GM18519 (cell line): Measurements from ENCODE around the gene RFX3.

Experiments
- ATAC-seq: cut with Tn5 transposase; IDR thresholded peaks from one replicate; pipeline ENCODE4 v1.9.1; 2021; ENCODE audit warnings: mild to moderate bottlenecking, moderate library complexity; ENCODE audit not compliant: unreplicated experiment, low FRiP score

The RFX3 gene

DNA sequence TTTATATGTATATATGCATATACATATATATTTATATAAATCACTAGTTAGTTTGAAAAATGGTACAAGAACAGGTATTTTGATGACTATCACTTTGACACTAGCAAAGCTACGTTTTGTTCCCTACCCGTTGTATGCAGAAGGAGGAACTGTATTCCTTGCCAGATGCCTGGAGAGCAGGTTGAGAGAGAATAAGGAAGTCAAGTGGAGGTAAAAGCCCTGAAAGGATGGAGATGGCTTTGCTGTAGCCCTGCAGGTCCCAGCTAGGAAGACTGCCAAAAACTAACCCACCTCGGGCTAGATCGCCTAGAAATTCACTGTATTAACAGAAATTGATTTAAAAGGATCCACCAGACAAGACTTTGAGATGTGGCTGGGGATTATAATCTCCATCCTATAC lies 229.3 kb downstream of the RFX3 start:
- ATAC-seq: no peak

DNA sequence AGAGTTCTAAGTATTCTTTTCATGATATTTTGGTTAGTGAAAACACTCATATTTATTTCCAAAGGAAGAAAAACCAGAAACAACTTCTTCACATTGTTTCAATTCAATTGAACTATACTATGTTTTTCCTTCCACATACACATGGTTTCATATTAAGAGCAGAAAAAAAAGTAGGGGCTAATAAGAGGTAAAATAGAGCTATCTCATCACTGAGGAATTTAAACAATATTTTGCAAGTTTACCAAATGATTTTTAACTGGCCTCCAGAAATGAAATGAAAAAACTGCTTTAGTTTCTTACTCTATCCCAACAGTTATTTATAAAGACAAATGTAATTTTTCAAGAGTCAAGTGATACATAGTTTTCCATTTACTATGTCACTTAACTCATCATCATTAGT lies 233.5 kb downstream of the RFX3 start:
- no peak for ATAC-seq

DNA sequence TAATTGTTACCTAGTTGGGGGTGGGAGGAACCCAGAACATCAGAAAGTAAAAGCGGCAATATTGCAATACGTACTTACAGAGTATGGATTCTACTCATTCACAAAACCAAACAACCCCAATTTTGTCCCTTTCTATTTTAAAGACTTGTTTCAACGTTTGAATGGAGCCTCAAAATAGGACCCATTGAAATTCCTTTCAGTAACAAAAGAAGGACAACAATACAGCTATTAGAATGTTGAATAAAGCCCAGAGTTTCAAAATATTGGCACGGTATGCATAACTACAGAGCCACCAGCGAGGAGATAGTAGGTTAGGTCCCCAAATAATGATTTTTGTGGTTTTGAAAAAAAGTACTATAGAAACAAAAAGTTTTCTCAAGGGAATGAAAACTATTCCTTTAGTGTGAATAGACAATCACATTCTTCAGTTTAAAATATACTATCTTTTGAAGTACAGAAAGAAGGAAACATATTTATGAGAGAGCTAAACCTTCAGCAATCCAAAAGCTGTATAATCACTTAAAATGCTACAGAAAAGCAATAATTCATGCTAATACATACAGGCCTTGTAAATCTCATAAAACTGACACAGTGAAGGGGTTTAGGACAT lies 235.5 kb downstream of the RFX3 start:
- no peak for ATAC-seq

DNA sequence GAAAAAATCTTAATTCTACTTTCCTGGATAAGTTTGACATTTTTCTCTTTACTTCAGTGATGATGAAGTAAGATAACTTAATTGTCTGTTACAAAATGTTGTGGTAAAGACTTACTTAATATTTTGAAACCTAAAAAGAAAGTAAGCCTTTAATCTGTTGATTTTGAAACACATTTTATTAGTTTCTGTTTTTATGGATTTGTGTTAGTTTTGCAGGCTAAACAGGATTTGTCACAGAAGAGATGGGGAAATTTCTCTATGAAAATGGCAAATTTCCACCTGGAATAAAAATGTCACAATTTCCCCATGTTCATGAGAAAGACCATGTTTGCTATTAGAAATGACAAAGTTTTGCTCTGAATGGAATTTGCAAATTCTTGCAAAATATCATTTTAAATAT lies 237.1 kb downstream of the RFX3 start:
- no peak for ATAC-seq

DNA sequence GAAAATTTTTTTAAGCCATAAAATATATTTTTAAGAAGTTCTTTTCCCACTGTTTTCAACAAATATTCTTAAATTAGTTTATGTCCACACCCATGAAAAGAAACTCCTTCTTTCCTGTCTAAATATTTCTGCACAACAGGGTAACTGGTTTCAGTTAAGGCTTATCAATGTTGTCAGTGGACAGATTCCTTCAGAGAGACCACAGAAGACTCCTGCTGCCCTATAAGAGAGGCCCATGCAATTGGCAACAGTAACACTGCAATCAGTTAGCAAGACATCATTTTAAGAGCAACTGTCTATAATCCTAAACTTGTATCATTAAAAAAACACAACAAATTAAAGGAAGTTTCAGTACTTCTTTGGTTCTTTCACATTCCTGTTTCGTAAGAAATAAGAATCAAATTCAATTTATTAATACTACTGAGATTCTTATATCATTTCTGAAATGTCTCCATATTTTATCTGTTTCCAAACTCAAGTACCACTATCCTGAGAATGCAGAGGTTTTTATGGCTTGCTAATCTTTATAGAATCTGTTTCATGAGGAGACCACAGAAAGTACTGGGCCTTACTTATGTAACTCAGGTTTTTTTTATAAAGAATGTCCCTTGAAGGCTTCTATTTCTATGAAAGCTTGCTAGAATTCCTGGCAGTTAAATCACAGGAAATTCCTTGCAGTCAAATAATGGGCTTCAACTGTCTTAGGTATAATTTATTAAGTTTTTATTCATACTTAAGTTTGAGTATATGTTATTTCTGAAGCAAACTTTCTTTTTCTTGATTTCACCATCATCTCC lies 240.2 kb downstream of the RFX3 start:
- no peak for ATAC-seq

DNA sequence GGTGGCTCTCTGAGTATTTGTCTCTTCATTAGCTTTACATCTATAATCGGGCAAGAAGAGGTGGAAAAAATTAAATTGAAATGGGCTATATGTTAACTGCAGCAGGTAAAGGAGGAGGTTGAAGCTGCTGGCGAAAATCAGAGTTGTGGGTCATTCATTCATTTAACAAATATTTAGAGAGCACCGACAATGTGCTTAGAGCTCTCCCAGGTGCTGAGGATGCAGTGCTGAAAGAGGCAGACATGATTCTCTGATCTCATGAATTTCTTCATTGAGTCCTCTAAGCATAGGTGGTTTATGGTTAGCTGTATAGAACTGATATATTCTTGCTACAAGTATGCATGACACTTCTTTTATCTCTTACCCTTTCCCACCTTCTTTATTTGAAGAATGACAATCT lies 243.4 kb downstream of the RFX3 start:
- ATAC-seq: no peak

DNA sequence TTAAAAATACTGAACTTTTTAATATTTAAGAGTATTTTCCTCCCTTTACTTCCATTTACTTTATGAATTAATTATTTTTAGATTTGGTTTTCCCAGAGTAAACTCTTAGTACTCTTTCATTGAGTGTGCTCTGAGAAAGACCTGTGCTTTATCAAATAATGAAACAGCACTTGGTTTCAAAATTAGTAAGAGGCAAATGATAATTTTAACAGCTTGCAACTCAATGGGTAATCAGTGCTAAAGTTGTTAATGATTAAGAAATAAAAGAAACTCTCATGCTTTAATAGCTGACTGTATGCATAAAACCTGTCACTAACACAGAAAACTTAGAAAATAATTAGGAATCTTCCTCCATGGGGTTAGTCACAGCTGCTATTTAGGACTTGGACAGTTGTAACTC lies 244.4 kb downstream of the RFX3 start:
- ATAC-seq: no peak

DNA sequence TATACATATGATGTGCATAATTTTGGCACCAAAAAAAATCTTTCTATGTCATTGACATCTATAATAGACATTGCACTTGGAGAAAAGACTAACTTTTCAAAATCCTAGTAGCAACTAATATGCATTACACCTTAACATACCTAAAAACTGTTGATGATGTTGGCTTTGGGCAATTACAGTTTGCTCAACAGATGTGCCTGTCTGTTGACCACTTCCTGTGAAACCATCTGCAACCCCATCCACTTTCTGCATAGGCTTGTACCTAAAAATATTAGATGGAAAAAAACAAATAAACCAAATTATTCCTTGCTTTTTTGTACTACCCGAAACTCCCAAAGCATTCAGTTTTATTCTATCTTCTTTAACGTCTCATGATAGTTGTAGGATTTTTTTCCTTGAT lies 248.6 kb downstream of the RFX3 start:
- ATAC-seq: no peak

DNA sequence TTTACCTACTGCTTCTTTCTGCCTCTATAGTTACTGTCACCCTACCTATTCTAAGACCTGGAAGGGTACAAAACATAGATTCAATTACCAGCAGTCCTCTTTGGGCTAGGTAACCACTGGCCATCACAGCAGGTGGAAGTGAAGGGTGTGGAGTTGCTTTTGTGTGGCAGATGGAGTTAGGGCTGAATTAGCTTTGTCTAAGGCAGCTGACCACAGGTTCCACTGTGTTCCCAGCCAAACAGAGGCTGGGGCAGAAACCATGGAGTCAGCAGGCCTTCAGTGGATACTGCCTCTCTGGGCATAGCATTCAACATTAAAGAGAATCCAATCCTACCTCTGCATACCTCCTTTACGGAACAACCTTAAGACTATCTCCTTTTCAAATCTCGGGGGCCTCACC lies 254.2 kb downstream of the RFX3 start:
- no peak for ATAC-seq

DNA sequence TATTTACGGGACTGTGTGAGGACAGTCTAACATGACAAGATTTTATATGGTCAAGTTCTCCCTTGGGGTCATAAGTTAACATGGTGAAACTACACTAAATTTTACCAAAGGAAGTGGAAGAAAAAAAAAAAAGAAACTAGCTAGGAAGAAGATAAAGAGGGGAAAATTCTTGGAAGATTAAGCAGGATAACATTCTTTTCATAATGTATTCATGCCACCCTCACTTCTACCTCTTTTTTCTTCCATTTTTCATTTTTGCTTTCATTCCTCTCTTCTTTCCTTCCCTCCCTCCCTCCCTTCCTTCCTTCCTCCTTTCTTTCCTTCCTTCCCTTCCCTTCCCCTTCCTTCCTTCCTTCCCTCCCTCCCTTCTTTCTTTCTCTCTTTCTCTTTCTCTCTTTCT lies 254.6 kb downstream of the RFX3 start:
- ATAC-seq: no peak

DNA sequence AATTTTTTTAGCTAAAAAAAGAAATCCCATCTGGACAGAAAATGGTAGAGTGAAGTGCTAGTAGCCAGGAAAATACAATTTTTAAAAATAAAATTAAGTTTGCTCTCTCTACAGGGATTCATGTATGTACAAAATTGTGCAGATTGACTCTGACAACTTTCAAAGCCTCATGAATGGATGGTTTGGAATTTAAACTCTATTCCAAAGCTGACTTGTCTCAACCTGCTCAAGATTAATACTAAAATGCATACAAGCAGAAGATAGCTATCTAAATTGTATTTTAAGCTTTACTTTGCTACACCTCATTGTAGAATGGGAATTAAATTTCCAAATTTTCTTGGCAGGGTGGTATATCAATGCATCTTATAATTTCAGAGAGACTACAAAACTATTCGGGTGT lies 257.6 kb downstream of the RFX3 start:
- ATAC-seq: no peak

DNA sequence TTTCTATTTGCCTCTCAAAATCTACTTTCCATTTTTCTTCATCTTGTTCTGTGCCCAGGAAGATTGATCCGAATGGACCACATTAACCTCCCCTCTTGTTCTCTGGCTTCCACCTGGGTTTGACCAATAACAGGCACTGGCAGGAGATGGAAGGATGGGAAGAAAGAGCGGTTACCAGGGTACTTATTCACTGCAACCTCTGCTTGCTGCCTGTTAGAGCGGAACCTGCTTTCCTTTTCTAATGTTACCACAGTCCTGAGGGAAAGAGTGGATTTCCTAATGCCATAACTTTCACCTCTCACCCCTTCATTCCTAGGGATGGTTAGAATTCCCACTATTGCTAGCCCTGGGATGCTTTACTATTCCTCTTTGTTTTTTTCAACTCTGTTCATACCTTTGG lies 262.1 kb downstream of the RFX3 start:
- ATAC-seq: no peak

DNA sequence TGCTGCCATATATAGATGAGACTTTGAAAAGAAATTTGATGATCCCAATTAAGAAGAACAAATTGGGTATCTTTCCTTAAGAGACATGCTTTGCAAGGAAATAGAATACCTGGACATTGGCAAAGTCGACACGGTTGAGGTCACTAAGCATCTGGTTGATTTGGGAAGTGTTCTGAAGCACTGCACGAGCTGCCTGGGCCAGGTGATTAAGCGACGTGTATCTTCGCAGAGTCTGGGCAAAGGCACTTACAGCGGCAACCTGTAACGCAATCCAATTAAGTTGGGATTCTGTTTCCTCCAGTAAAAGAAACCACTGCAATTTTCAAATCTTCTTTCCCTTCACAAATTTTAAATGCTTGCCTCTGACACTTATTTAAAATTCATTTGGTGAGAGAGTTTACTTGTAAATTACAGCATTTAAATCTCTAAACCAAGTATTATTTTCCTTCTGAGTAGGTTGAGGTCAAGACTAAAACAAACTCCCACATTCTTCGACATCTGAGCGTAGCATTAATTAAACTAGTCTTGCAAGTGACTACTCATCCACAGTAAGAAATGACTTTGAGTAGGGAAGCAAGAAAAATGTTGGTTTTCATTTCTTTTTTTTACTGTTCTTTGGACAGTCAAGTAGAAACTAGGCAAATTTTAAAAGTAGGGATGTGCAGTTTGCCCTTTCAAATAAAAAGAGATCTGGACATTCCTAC lies 262.8 kb downstream of the RFX3 start:
- no peak for ATAC-seq

DNA sequence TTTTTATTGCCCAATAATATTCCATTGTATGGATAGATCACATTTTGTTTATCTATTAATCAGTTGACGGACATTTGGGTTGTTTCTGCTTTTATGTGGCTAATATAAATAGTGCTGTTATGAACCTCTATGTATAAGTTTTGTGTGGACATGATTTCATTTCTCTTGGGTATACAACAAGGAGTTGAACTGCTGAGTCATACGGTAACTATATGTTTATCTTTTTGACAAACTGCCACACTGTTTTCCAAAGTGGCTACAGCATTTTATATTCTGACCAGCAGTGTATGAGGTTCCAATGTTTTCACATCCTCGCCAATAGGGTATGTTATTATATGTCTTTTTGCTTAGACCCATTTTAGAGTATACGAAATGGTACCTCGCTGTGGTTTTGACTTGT lies 264.3 kb downstream of the RFX3 start:
- ATAC-seq: no peak

DNA sequence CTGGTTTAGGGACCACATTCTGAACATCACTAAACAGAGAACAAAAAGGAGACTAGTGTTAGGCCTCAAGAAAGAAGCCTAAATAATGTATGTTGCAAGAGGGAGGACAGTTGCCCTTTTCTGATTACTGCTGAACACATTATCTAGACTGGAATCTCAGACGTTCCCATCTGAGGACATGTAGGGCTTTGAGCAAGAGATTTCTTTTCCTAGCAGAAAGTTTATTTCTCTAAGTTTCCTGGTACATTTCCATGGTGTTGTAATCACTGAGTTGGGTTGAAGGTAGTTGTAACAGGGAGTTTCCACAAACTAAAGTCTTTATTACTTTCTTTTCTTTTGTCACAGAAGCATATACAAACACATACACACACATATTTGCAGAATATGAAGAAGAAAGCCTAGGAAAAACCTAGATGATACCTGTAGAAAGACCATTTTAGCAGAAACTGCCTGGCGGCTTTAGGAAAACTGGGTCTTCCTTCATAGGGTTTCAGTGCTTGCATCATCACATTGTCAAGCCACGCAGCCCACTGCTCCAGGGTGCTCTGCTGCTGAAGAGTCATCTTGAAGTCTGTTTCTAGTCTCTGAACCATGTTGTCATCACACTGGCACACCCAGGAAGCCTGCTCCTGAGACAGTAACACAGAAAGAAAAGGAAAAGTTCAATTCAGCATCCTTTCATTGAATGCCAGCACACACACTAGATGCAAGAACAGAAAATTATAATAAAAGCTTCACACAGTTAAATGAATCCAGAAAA lies 269.1 kb downstream of the RFX3 start:
- ATAC-seq: no peak

DNA sequence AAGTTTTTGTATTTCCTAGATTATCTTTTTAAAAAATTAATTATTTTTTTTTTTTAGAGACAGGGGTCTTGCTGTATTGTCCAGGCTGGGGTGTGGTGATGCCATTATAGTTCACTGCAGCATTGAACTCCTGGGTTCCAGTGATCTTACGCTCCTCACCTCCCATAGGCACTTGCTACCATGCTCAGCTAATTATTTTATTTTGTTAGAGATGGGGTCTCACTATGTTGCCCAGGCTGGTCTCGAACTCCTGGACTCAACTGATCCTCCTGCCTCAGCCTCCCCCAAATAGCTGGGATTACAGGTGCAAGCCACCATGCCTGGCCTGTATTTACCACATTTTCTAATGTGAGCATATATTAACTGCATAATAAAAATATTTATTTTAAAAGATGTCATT lies 274.5 kb downstream of the RFX3 start:
- ATAC-seq: no peak

DNA sequence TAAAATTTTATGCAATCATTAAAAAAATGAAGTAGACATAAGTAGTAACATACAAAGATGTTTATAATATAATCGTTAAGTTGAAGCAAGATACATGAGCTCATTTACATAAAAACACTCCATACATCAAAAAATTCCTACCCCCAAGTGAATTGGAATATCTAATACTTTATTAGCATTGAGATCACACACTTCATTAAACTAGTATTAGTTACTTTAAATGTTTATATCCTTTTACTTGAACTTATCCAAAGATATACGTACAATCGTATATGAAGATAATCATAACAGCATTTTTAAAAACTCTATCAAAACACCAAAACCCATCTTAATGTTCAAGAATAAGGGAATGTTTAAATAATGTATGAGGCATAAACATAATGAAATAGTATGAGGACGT lies 275.1 kb downstream of the RFX3 start:
- no peak for ATAC-seq

DNA sequence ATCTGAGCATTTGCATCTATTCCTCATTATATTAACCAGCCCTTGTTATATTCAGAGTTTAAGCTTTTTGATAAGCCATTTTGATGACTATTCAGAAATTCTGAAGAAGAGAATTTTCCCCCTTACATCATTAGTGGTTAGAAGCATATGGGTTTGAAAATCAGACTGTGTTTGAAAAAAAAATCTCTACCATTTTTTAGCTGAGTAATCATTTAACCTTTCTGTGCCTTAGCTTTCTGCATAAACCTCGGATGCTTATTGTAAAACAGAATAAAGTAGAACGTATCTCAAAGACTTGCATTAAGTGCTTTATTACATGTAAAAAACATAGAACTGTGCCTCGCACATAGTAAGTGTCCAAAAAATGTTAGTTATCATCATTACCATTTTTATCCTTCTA lies 278.6 kb downstream of the RFX3 start:
- ATAC-seq: no peak

DNA sequence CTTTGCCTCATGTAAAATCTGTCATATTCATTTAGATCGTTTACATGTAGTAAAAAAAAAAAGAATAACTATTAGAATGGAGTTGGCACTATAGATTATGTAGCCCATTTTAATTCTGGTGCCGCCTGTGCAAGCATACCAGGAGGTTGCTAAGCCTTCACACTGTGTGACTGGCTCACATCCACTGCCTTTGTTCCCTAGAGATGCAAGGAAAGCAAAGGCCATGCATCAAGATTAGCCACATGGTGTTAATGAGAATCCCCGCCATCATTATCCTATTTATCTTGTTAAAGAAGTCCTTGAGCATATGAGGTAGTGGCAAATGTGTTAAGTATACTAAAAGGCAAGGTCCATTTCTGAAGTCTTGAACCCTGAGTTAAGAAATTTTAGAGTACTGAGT lies 279.6 kb downstream of the RFX3 start:
- no peak for ATAC-seq

DNA sequence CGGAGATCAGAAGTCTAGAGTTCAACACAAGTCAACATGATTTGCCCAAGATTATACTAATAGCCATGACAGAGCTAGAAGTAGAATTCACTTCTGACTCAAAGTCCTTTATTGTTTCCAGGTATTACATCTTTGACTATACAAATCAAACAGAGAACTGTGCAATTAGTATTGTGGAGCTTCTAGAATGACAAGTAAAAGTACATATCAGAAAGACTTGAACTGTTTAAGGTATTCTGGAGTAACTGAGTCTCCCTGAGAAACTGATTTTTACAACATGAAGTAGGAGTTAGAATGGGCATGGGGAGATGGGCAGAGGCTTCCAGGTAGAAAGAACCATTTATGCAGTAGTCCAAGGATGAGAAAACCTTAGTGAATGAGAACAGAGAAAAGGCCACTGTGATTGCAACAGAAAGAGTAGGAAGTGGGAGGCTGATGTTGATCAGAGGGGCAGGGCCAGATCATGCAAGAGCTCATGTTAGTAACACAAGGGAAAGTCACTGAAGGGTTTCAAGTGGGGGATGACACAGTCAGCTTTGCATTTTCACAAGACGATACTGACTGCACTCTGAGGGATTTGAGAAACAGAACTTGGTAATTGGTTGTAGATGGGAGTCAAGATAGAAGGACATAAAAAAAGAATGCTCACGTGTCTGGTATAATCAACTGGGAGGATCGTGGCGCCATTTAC lies 280.7 kb downstream of the RFX3 start:
- peak; percentile 70 for ATAC-seq

DNA sequence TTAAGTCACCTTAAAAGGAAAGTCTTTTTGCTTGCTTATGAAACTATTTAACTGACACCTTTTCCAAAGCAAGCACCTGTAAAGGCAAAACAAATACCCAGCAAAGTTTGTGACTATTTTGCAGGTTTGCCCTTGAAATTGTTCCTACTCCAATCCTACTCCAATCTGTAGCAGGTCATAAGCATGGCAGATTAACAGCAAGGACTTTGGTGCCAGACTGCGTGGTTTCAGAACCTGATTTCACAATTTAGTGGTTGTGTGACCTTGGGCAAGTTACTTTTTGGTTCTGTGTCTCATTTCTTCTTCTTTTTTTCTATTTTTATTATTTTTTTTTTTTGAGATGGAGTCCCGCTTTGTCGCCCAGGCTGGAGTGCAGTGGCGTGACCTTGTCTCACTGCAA lies 282.1 kb downstream of the RFX3 start:
- ATAC-seq: no peak
